ENCODE measurements around the gene KIF21A. TPM values are rescaled to one million over a fixed set of nuclear protein-coding genes. Genes with fewer than 3 reads are reported as not detected.

The KIF21A gene
- total and polyA plus RNA-seq, 7 donors: 8.5 to 33.6 (median 26.7) TPM

GRCh38 chr12:39464976-39465695 lies 22.2 kb upstream of the KIF21A start:
- H3K9me3 ChIP-seq: no peaks in the 10 kb centered on the region
- WGBS, 3 donors: 80 to 90% (median 84%) methylated on average over 5 of the region's 5 CpGs
- H3K27me3 ChIP-seq (ENCODE audit: insufficient read depth in 3 of 3, low read length in 2 of 3): no peaks in the 10 kb centered on the region
- no peak overlapping the region for H3K4me3 ChIP-seq
- no peaks in the 10 kb centered on the region for H3K36me3 ChIP-seq (ENCODE audit: insufficient read depth in 1 of 2, low read depth in 1 of 2)
- intact Hi-C loops (cut with DNase I): no loop called here
- ATAC-seq (no peak), DNase-seq (no peak)
- no peaks in the 10 kb centered on the region for H3K4me1 ChIP-seq
- H3K27ac ChIP-seq: no peak overlapping the region
- TF ChIP-seq, protein P1, sequence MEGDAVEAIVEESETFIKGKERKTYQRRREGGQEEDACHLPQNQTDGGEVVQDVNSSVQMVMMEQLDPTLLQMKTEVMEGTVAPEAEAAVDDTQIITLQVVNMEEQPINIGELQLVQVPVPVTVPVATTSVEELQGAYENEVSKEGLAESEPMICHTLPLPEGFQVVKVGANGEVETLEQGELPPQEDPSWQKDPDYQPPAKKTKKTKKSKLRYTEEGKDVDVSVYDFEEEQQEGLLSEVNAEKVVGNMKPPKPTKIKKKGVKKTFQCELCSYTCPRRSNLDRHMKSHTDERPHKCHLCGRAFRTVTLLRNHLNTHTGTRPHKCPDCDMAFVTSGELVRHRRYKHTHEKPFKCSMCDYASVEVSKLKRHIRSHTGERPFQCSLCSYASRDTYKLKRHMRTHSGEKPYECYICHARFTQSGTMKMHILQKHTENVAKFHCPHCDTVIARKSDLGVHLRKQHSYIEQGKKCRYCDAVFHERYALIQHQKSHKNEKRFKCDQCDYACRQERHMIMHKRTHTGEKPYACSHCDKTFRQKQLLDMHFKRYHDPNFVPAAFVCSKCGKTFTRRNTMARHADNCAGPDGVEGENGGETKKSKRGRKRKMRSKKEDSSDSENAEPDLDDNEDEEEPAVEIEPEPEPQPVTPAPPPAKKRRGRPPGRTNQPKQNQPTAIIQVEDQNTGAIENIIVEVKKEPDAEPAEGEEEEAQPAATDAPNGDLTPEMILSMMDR (IDR thresholded peaks at IDR 0.05): no peak

GRCh38 chr12:39461059-39461458 lies 18.1 kb upstream of the KIF21A start:
- Histone ChIP-seq H3K27me3 (ENCODE audit: insufficient read depth in 3 of 3, low read length in 2 of 3) (no peaks in the 10 kb centered on the region), H3K27ac (no peak overlapping the region), H3K36me3 (ENCODE audit: insufficient read depth in 1 of 2, low read depth in 1 of 2) (no peaks in the 10 kb centered on the region), H3K4me3 (no peak overlapping the region), H3K9me3 (no peaks in the 10 kb centered on the region), H3K4me1 (no peaks in the 10 kb centered on the region)
- no peak for DNase-seq
- intact Hi-C loops (cut with DNase I): no loop called here
- WGBS, 3 donors: 86 to 90% (median 88%) methylated on average over 1 of the region's 1 CpG
- no peak for ATAC-seq
- TF ChIP-seq, protein P1 (IDR thresholded peaks at IDR 0.05): no peak

GRCh38 chr12:39459027-39459434 lies 16.1 kb upstream of the KIF21A start:
- Histone ChIP-seq H3K4me3 (no peak overlapping the region), H3K36me3 (ENCODE audit: insufficient read depth in 1 of 2, low read depth in 1 of 2) (no peaks in the 10 kb centered on the region), H3K9me3 (no peaks in the 10 kb centered on the region), H3K27me3 (ENCODE audit: insufficient read depth in 3 of 3, low read length in 2 of 3) (no peaks in the 10 kb centered on the region), H3K4me1 (no peaks in the 10 kb centered on the region), H3K27ac (no peak overlapping the region)
- intact Hi-C loops (cut with DNase I): no loop called here
- ATAC-seq: no peak
- WGBS, 3 donors: 74 to 82% (median 79%) methylated on average over 7 of the region's 7 CpGs
- no peak for DNase-seq
- TF ChIP-seq, protein P1 (IDR thresholded peaks at IDR 0.05): no peak

DNA sequence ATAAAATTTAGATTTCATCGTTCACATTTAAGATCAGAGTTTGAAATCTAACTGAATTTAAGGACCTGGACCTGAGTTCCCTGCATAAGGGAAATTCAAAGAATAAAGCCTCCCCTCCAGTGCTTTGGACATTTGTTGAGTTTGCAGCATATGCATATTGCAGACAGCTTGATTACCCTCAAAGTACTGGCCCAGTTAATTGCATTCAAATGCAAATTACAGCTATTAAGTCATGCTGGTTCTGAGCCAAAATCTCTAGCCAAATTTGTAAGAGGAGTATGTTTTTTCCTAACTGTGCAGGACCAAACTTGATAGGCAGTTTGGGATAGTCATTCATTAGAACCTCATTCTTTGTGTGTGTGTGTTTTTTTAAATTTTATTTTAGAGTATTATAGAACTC lies 9.1 kb upstream of the KIF21A start:
- no peaks in the 10 kb centered on the region for H3K36me3 ChIP-seq (ENCODE audit: insufficient read depth in 1 of 2, low read depth in 1 of 2)
- H3K27me3 ChIP-seq (ENCODE audit: insufficient read depth in 3 of 3, low read length in 2 of 3): no peaks in the 10 kb centered on the region
- DNase-seq (no peak), ATAC-seq (no peak)
- no peak overlapping the region for H3K4me3 ChIP-seq
- no peaks in the 10 kb centered on the region for H3K4me1 ChIP-seq
- 16 to 23% (median 17%) methylated on average over 1 of the region's 1 CpG for WGBS, 3 donors
- intact Hi-C loops (cut with DNase I): no loop called here
- TF ChIP-seq, protein P1 (IDR thresholded peaks at IDR 0.05): no peak
- H3K9me3 ChIP-seq: no peaks in the 10 kb centered on the region
- H3K27ac ChIP-seq: no peak overlapping the region

DNA sequence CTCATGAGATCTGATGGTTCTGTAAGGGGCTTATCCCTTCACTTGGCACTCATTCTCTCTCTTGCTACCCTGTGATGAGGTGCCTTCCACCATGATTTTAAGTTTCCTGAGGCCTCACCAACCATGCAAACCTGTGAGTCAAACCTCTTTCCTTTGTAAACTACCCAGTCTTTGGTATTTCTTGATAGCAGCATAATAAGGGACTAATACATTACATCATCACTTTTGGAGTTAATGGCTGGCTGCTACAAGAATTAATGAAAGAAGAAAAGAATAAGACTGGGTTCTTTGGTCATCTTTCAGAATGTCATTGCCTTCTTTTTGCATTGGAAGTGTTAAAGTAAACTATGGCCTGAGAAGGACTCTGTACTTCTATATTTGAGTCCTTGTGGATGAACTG lies 5.1 kb upstream of the KIF21A start:
- no peak for ATAC-seq
- Histone ChIP-seq H3K27me3 (ENCODE audit: insufficient read depth in 3 of 3, low read length in 2 of 3) (no peaks in the 10 kb centered on the region), H3K9me3 (no peaks in the 10 kb centered on the region), H3K27ac (no peak overlapping the region), H3K4me1 (peaks cover 9% of the 10 kb centered on the region), H3K4me3 (no peak overlapping the region), H3K36me3 (ENCODE audit: insufficient read depth in 1 of 2, low read depth in 1 of 2) (no peaks in the 10 kb centered on the region)
- no peak for DNase-seq
- intact Hi-C loops (cut with DNase I): no loop called here
- TF ChIP-seq, protein P1 (IDR thresholded peaks at IDR 0.05): no peak
